ENCODE data around the gene INPP4A.

GRCh38 chr2:98538280-98539041 lies 93.8 kb downstream of the INPP4A start:
- TF ChIP-seq CTCF (optimal IDR thresholded peaks at IDR 0.05 in 1 of 3, IDR thresholded peaks at IDR 0.05 in 1 of 3, conservative IDR thresholded peaks at IDR 0.05 in 1 of 3; ENCODE audit: extremely low read depth in 1 of 3, insufficient read depth in 2 of 3, low read length in 3 of 3) (no peak), EZH2 (IDR thresholded peaks at IDR 0.05; ENCODE audit: low read length) (no peak)
